T-cell (primary cell): ENCODE results near the gene PDGFD. TPM values are rescaled to one million over a fixed set of nuclear protein-coding genes. Genes with fewer than 3 reads are reported as not detected.

Source experiments
- ATAC-seq, 4 experiments: fragments of 200-7000 bp in 3 of 4; fragments of 150-1000 bp in 1 of 4; cut with Tn5 transposase; replicated peaks in 1 of 4; 1 replicate in 3 of 4; 2 replicates in 1 of 4; pipeline ENCODE4 v1.10.0; 2021; ENCODE audit warnings: moderate library complexity in 3 of 4, mild to moderate bottlenecking in 2 of 4, moderate number of reproducible peaks in 1 of 4
- CTCF ChIA-PET, 2 donors: fragments of 300-600 bp; sonication (Branson Sonifier 250); formaldehyde crosslinking; loops; one replicate each; lab custom pipeline; 2022; ENCODE audit warnings: antibody characterized with exemption in 2 of 2; lab: Charles Lee
- POLR2A ChIA-PET, 2 donors: fragments of 300-600 bp; sonication (Branson Sonifier 250); formaldehyde crosslinking; loops; one replicate each; lab custom pipeline; 2022; ENCODE audit warnings: antibody characterized with exemption in 2 of 2; lab: Charles Lee
- DNase-seq, 35 experiments: peaks; one replicate each; pipeline versions ENCODE4 v3.0.0 to v3.0.0-alpha.2; 2013 to 2023
- H3K27ac ChIP-seq: one replicate; pipeline ENCODE4 v1.5.1; 2013; ENCODE audit warnings: low read length
- H3K27me3 ChIP-seq, 2 experiments: replicated peaks in 1 of 2; 1 replicate in 1 of 2; 2 replicates in 1 of 2; pipeline versions ENCODE4 v1.6.1 to v1.7.0; 2013; ENCODE audit warnings: low read length in 1 of 2, mixed read lengths in 1 of 2; ENCODE audit not compliant: control insufficient read depth in 2 of 2, insufficient read depth in 2 of 2; ENCODE audit errors: extremely low read depth in 1 of 2
- H3K36me3 ChIP-seq, 2 donors: 1 replicate in 1 of 2; 2 replicates in 1 of 2; pipeline versions ENCODE4 v1.6.1 to v1.7.0; 2013; ENCODE audit warnings: low read length in 1 of 2; ENCODE audit not compliant: control insufficient read depth in 2 of 2, insufficient read depth in 1 of 2; ENCODE audit errors: extremely low read depth in 1 of 2
- H3K4me1 ChIP-seq, 2 experiments: 1 replicate in 1 of 2; 2 replicates in 1 of 2; pipeline versions ENCODE4 v1.6.1 to v1.7.0; 2013; ENCODE audit warnings: low read length in 2 of 2, mixed read lengths in 1 of 2; ENCODE audit not compliant: insufficient read depth in 2 of 2, control insufficient read depth in 1 of 2; ENCODE audit errors: extremely low read depth in 1 of 2
- H3K4me3 ChIP-seq, 2 donors: 1 replicate in 1 of 2; 2 replicates in 1 of 2; pipeline versions ENCODE4 v1.5.1 to v1.7.0; 2013; ENCODE audit warnings: mild to moderate bottlenecking in 2 of 2, low read length in 1 of 2, moderate library complexity in 1 of 2; ENCODE audit not compliant: control insufficient read depth in 1 of 2; ENCODE audit errors: extremely low read depth in 1 of 2
- H3K9me3 ChIP-seq: 2 replicates; pipeline ENCODE4 v1.7.0; 2013
- H3K27ac Mint-ChIP-seq, 2 donors: one replicate each; pipeline ENCODE4 v1.8.0; 2020 to 2021; ENCODE audit warnings: mild to moderate bottlenecking in 2 of 2, mixed read lengths in 2 of 2
- H3K27me3 Mint-ChIP-seq, 2 donors: one replicate each; pipeline ENCODE4 v1.8.0; 2021 to 2022; ENCODE audit warnings: mixed read lengths in 2 of 2
- H3K36me3 Mint-ChIP-seq: one replicate; pipeline ENCODE4 v1.8.0; 2021; ENCODE audit warnings: mixed read lengths
- H3K4me1 Mint-ChIP-seq, 3 donors: one replicate each; pipeline ENCODE4 v1.8.0; 2020 to 2022; ENCODE audit warnings: mixed read lengths in 3 of 3, mild to moderate bottlenecking in 1 of 3
- H3K4me3 Mint-ChIP-seq, 3 donors: one replicate each; pipeline ENCODE4 v1.8.0; 2020 to 2022; ENCODE audit warnings: mild to moderate bottlenecking in 3 of 3, mixed read lengths in 3 of 3, moderate library complexity in 3 of 3
- H3K9me3 Mint-ChIP-seq, 3 donors: one replicate each; pipeline ENCODE4 v1.8.0; 2020 to 2022; ENCODE audit warnings: mixed read lengths in 3 of 3
- WGBS: methylation state at CpG from one replicate; pipeline ENCODE4 v1.1.5; 2013; ENCODE audit warnings: missing lambda C conversion rate; ENCODE audit not compliant: insufficient coverage; 5-methylcytosine and 5-hydroxymethylcytosine counted together
- total RNA-seq, 35 experiments: library from RNA in 6 of 35; stranded (reverse) in 6 of 35; fragments of 120-200 nt in 1 of 35; gene quantifications; one replicate each; pipeline versions ENCODE4 v1.2.1 to v1.2.4 and lab custom pipeline; 2013 to 2026

PDGFD gene
- total RNA-seq, 5 donors from 2014 or later (not counting 1 experiment from before 2014, with no cell fraction given): 0.35 to 2.9 (median 1.2) TPM

GRCh38 chr11:103987629-103988594 lies 176.0 kb downstream of the PDGFD start:
- Mint-ChIP-seq H3K9me3 (peaks cover 0 to 9% (median 3%) of the 10 kb centered on the region in 3 donors), H3K4me1 (no peaks in the 10 kb centered on the region), H3K36me3 (no peaks in the 10 kb centered on the region), H3K4me3 (no peak overlapping the region), H3K27me3 (no peaks in the 10 kb centered on the region), H3K27ac (no peak overlapping the region)
- ATAC-seq (no peak), DNase-seq (no peak)
- Histone ChIP-seq H3K27ac (no peak overlapping the region), H3K4me3 (no peak overlapping the region), H3K4me1 (no peaks in the 10 kb centered on the region), H3K36me3 (no peaks in the 10 kb centered on the region), H3K27me3 (no peaks in the 10 kb centered on the region), H3K9me3 (no peaks in the 10 kb centered on the region)
- ChIA-PET CTCF (no interaction called here), POLR2A (no interaction called here)
- WGBS: 90% methylated on average over 3 of the region's 9 CpGs

GRCh38 chr11:103985041-103985440 lies 178.9 kb downstream of the PDGFD start:
- no CpG with 5 or more reads among the region's 1 CpG for WGBS
- H3K36me3 Mint-ChIP-seq: no peaks in the 10 kb centered on the region
- H3K36me3 ChIP-seq: no peaks in the 10 kb centered on the region
- H3K4me3 ChIP-seq: no peak overlapping the region
- H3K27me3 ChIP-seq: no peaks in the 10 kb centered on the region
- ChIA-PET CTCF (no interaction called here), POLR2A (no interaction called here)
- H3K9me3 ChIP-seq: no peaks in the 10 kb centered on the region
- ATAC-seq (no peak), DNase-seq (no peak)
- peaks cover 0 to 9% (median 3%) of the 10 kb centered on the region in 3 donors for H3K9me3 Mint-ChIP-seq
- no peak overlapping the region for H3K27ac Mint-ChIP-seq
- no peak overlapping the region for H3K27ac ChIP-seq
- H3K4me1 Mint-ChIP-seq: no peaks in the 10 kb centered on the region
- H3K4me3 Mint-ChIP-seq: no peak overlapping the region
- H3K27me3 Mint-ChIP-seq: no peaks in the 10 kb centered on the region
- no peaks in the 10 kb centered on the region for H3K4me1 ChIP-seq

GRCh38 chr11:103980108-103980507 lies 183.8 kb downstream of the PDGFD start:
- peaks cover 0 to 10% (median 3%) of the 10 kb centered on the region in 3 donors for H3K9me3 Mint-ChIP-seq
- Histone ChIP-seq H3K4me1 (no peaks in the 10 kb centered on the region), H3K9me3 (no peaks in the 10 kb centered on the region), H3K27ac (no peak overlapping the region), H3K27me3 (no peaks in the 10 kb centered on the region), H3K36me3 (no peaks in the 10 kb centered on the region), H3K4me3 (no peak overlapping the region)
- no peaks in the 10 kb centered on the region for H3K4me1 Mint-ChIP-seq
- no peaks in the 10 kb centered on the region for H3K27me3 Mint-ChIP-seq
- CTCF ChIA-PET: no interaction called here
- no peak for ATAC-seq
- no peak for DNase-seq
- no peak overlapping the region for H3K4me3 Mint-ChIP-seq
- POLR2A ChIA-PET: no interaction called here
- H3K36me3 Mint-ChIP-seq: no peaks in the 10 kb centered on the region
- H3K27ac Mint-ChIP-seq: no peak overlapping the region
- 75% methylated on average over 1 of the region's 1 CpG for WGBS

- no peaks in the 10 kb centered on the region for H3K9me3 ChIP-seq
- no peak overlapping the region for H3K4me3 Mint-ChIP-seq
- no peak overlapping the region for H3K27ac ChIP-seq
- H3K27ac Mint-ChIP-seq: no peak overlapping the region
- CTCF ChIA-PET: interaction anchor here in 1 of 2 donors (0.6 kb wide), 1 partner anchor 50 kb away, joined by 3 read pairs; no protein-coding TSS in a partner anchor
- H3K4me1 Mint-ChIP-seq: no peaks in the 10 kb centered on the region
- DNase-seq (no peak), ATAC-seq (no peak)
- H3K27me3 Mint-ChIP-seq: no peaks in the 10 kb centered on the region
- H3K36me3 ChIP-seq: no peaks in the 10 kb centered on the region
- no peaks in the 10 kb centered on the region for H3K4me1 ChIP-seq
- H3K36me3 Mint-ChIP-seq: no peaks in the 10 kb centered on the region
- POLR2A ChIA-PET: interaction anchor here (0.5 to 0.8 kb wide), 2 partner anchors 1545 to 1672 kb away, joined by 3 read pairs; no protein-coding TSS in a partner anchor
- WGBS: 88% methylated on average over 2 of the region's 5 CpGs
- H3K4me3 ChIP-seq: no peak overlapping the region
- H3K27me3 ChIP-seq: no peaks in the 10 kb centered on the region
- peaks cover 0 to 10% (median under 1%) of the 10 kb centered on the region in 3 donors for H3K9me3 Mint-ChIP-seq
Measured at GRCh38 chr11:103978616-103979595, 185.0 kb downstream of the PDGFD start.

GRCh38 chr11:103972013-103972412 lies 191.9 kb downstream of the PDGFD start:
- H3K4me1 ChIP-seq: no peaks in the 10 kb centered on the region
- H3K27me3 ChIP-seq: no peaks in the 10 kb centered on the region
- no peak overlapping the region for H3K4me3 ChIP-seq
- no peaks in the 10 kb centered on the region for H3K27me3 Mint-ChIP-seq
- ATAC-seq (no peak), DNase-seq (no peak)
- no peaks in the 10 kb centered on the region for H3K4me1 Mint-ChIP-seq
- no peak overlapping the region for H3K27ac ChIP-seq
- H3K27ac Mint-ChIP-seq: no peak overlapping the region
- no peaks in the 10 kb centered on the region for H3K9me3 ChIP-seq
- H3K9me3 Mint-ChIP-seq: peaks cover 0 to 7% (median 3%) of the 10 kb centered on the region in 3 donors
- no peaks in the 10 kb centered on the region for H3K36me3 ChIP-seq
- no peak overlapping the region for H3K4me3 Mint-ChIP-seq
- ChIA-PET CTCF (no interaction called here), POLR2A (no interaction called here)
- H3K36me3 Mint-ChIP-seq: no peaks in the 10 kb centered on the region
- no CpG with 5 or more reads among the region's 4 CpGs for WGBS

- ChIA-PET CTCF (no interaction called here), POLR2A (no interaction called here)
- Histone ChIP-seq H3K9me3 (no peaks in the 10 kb centered on the region), H3K27ac (no peak overlapping the region), H3K36me3 (no peaks in the 10 kb centered on the region), H3K4me3 (no peak overlapping the region), H3K4me1 (no peaks in the 10 kb centered on the region), H3K27me3 (no peaks in the 10 kb centered on the region)
- Mint-ChIP-seq H3K4me3 (no peak overlapping the region), H3K27me3 (no peaks in the 10 kb centered on the region), H3K4me1 (no peaks in the 10 kb centered on the region), H3K36me3 (no peaks in the 10 kb centered on the region), H3K27ac (no peak overlapping the region), H3K9me3 (peaks cover 0 to 7% (median 3%) of the 10 kb centered on the region in 3 donors)
- WGBS: 83% methylated on average over 1 of the region's 1 CpG
- DNase-seq (no peak), ATAC-seq (no peak)
Measured at GRCh38 chr11:103970701-103971249, 193.2 kb downstream of the PDGFD start.
